ENCODE data around the gene RCBTB1.

GRCh38 chr13:49545661-49546060 lies 39.7 kb downstream of the RCBTB1 start:
- TF ChIP-seq CTCF (IDR thresholded peaks at IDR 0.05) (no peak), POLR2A (IDR thresholded peaks at IDR 0.05) (no peak)
